AG04450 (cell line): ENCODE data around the gene MGME1. TPM values are rescaled to one million over a fixed set of nuclear protein-coding genes. Genes with fewer than 3 reads are reported as not detected.

ENCODE experiments used
- CTCF ChIA-PET: fragments of 300-600, 350-600 bp; formaldehyde crosslinking; extraction: SDS; loops from one replicate; lab custom pipeline; 2022; ENCODE audit warnings: antibody characterized with exemption, inconsistent platforms; lab: Charles Lee
- POLR2A ChIA-PET: fragments of 350-600 bp; formaldehyde crosslinking; extraction: SDS; loops from one replicate; lab custom pipeline; 2021; ENCODE audit warnings: antibody characterized with exemption, inconsistent platforms; lab: Yijun Ruan, JAX
- DNase-seq: peaks from one replicate; pipeline ENCODE4 v3.0.0-alpha.2; 2011; ENCODE audit warnings: low read depth, low spot score
- H3K27ac ChIP-seq: one replicate; pipeline ENCODE4 v1.5.1; 2012; ENCODE audit warnings: low read depth, low read length, control low read depth
- H3K27me3 ChIP-seq: one replicate; pipeline ENCODE4 v1.6.0; 2012; ENCODE audit warnings: low read length; ENCODE audit not compliant: control insufficient read depth, insufficient read depth
- H3K4me3 ChIP-seq: 2 replicates; pipeline ENCODE4 v1.5.1; 2011; ENCODE audit warnings: mild to moderate bottlenecking, low read depth, low read length, control low read depth
- H3K9me3 ChIP-seq: 2 replicates; pipeline ENCODE4 v1.5.1; 2012; ENCODE audit warnings: low read length; ENCODE audit not compliant: control insufficient read depth, insufficient read depth
- polyA plus RNA-seq: library from polyadenylated mRNA; depleted of rRNA; stranded (reverse); fragments of >200 nt; gene quantifications from 2 replicates; pipeline ENCODE4 v1.2.3, GENCODE V29; 2011
- TF ChIP-seq, protein P1 (sequence below): IDR thresholded peaks from 2 replicates; pipeline ENCODE4 v1.5.1; 2011; ENCODE audit warnings: low read depth, low read length, control low read depth, inconsistent platforms

The MGME1 gene
- polyA plus RNA-seq, 1 experiment: 13.5 TPM

- H3K9me3 ChIP-seq: no peaks in the 10 kb centered on the region; the same call in 1 of the 2 replicates
- H3K4me3 ChIP-seq: no peak overlapping the region
- TF ChIP-seq, protein P1, sequence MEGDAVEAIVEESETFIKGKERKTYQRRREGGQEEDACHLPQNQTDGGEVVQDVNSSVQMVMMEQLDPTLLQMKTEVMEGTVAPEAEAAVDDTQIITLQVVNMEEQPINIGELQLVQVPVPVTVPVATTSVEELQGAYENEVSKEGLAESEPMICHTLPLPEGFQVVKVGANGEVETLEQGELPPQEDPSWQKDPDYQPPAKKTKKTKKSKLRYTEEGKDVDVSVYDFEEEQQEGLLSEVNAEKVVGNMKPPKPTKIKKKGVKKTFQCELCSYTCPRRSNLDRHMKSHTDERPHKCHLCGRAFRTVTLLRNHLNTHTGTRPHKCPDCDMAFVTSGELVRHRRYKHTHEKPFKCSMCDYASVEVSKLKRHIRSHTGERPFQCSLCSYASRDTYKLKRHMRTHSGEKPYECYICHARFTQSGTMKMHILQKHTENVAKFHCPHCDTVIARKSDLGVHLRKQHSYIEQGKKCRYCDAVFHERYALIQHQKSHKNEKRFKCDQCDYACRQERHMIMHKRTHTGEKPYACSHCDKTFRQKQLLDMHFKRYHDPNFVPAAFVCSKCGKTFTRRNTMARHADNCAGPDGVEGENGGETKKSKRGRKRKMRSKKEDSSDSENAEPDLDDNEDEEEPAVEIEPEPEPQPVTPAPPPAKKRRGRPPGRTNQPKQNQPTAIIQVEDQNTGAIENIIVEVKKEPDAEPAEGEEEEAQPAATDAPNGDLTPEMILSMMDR: no peak
- no peak overlapping the region for H3K27ac ChIP-seq
- no peaks in the 10 kb centered on the region for H3K27me3 ChIP-seq
- ChIA-PET CTCF (no interaction called here), POLR2A (no interaction called here)
- DNase-seq: no peak
Measured at GRCh38 chr20:17925940-17926300, 42.9 kb upstream of the MGME1 start.

DNA sequence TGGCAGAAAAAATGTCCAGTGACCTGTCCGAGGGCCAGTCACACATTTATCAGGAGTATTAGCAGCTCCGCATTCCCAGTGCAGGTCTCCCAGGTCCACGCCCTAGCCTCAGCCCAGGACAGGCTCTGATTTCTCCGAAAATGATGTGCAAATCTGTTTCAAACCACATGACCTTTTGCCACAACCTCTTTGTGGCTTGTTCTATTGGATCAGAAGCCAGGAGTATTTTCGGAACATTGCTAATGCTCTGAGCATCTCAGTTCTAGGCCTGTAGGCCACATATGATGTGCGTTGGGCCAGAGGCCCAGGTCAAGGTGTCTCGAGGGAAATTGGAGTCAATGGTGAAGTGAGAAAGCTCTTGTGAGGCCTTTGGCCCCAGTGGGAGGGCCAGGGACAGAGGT lies 40.6 kb upstream of the MGME1 start:
- Histone ChIP-seq H3K4me3 (no peak overlapping the region), H3K27me3 (no peaks in the 10 kb centered on the region), H3K9me3 (peaks cover 7% of the 10 kb centered on the region), H3K27ac (no peak overlapping the region)
- POLR2A ChIA-PET: no interaction called here
- CTCF ChIA-PET: no interaction called here
- no peak for DNase-seq
- TF ChIP-seq, protein P1: no peak

DNA sequence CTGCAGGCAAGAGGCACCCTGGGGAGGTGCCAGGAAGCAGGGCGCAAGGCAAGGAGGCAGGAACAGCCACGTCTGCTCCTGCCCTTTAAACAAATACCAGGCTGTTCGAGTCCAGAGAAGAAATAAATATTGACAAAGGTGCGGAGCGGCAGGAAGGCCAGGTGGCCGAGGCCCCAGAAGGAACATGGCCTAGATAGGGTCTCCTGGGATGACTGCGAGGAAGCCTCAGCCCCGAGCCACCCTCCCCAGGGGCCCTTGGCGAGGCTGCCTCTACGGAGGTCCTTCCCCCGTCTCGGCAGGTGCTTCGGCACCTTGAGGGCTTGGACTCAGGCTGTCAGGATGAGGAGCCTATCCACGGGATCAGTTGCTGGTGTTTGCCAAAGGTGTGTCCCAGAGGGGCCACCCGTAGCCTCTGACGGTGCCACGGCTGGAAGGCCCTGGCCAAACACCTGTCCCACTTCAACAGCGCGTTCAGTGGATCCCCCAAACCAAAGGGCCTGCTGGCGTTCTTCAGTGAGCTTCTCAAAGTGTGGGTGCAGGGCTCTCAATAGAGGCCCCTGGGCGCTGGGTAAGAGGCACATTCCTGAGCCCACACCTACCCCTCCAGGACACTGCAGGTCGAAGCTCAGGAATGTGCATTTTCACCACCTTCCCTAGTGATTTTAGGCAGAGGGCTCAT lies 40.0 kb upstream of the MGME1 start:
- TF ChIP-seq, protein P1: no peak
- CTCF ChIA-PET: interaction anchor here (1.3 kb wide), 1 partner anchor 10 kb away, joined by 3 read pairs; no protein-coding TSS in a partner anchor
- no peak overlapping the region for H3K27ac ChIP-seq
- no peak for DNase-seq
- POLR2A ChIA-PET: no interaction called here
- H3K27me3 ChIP-seq: no peaks in the 10 kb centered on the region
- H3K9me3 ChIP-seq: peaks cover 7% of the 10 kb centered on the region
- no peak overlapping the region for H3K4me3 ChIP-seq

DNA sequence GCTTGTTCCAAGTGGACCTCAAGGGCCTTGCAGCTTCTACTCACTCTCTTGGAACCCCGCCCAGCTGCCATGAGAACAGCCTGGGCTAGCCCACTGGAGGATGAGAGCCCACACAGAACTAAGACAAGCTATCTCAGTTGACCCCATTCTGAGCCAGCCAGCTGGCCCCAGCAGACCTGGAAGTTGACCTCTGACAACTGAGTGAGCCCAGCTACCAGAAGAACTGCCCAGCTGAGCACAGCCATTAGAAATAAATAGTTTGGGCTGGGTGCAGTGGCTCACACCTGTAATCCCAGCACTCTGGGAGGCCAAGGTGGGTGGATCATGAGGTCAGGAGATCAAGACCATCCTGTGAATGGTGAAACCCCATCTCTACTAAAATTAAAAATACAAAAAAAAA lies 37.3 kb upstream of the MGME1 start:
- TF ChIP-seq, protein P1: no peak
- DNase-seq: no peak
- H3K9me3 ChIP-seq: peaks cover 7% of the 10 kb centered on the region
- POLR2A ChIA-PET: interaction anchor here (1.3 kb wide), 1 partner anchor 14 kb away, joined by 3 read pairs; no protein-coding TSS in a partner anchor
- no peaks in the 10 kb centered on the region for H3K27me3 ChIP-seq
- no peak overlapping the region for H3K27ac ChIP-seq
- no peak overlapping the region for H3K4me3 ChIP-seq
- CTCF ChIA-PET: no interaction called here

DNA sequence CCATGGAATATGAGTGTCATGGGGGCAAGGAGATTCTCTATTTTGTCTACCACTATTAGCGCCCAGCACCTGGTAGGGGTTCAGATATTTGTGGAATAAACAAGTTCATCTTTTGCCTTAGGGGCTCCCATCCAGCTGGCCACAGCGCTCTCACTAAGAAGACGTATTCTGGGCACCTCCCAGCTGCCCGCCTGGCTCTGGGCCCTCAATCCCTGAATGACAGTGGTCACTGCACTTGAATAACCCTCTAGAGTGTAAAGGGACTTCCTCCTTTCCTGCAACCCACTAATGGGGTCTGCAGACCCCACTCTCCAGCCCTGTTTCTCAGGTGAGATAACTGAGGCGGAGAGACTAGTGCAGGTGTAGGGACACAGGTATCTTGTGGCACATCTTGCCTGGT lies 36.4 kb upstream of the MGME1 start:
- TF ChIP-seq, protein P1: no peak
- Histone ChIP-seq H3K27me3 (no peaks in the 10 kb centered on the region), H3K4me3 (no peak overlapping the region), H3K9me3 (peaks cover 7% of the 10 kb centered on the region), H3K27ac (no peak overlapping the region)
- ChIA-PET CTCF (no interaction called here), POLR2A (no interaction called here)
- DNase-seq: no peak
